Right ventricle myocardium superior (tissue), 1 donor: ENCODE data around the gene MS4A6E. TPM values are rescaled to one million over a fixed set of nuclear protein-coding genes. Genes with fewer than 3 reads are reported as not detected.
"Not testable (repeated sequence)": the region's sequence is repeated elsewhere in the genome, so short reads cannot be mapped to it uniquely, and the experiment has no call there.

ENCODE experiments used
- ATAC-seq: fragments of 200-7000 bp; cut with Tn5 transposase; one replicate; pipeline ENCODE4 v1.9.1; 2020; ENCODE audit warnings: mild to moderate bottlenecking; ENCODE audit not compliant: poor library complexity
- DNase-seq: peaks from one replicate; pipeline ENCODE4 v3.0.0-alpha.2; 2020
- intact Hi-C: fragments of 100-400 bp; cut with DNase I; formaldehyde crosslinking; loops from one replicate; pipeline ENCODE4 v1.11.2; 2022
- long read RNA-seq: library from polyadenylated mRNA; unstranded; transcript quantifications from one replicate; pipeline ENCODE4 v2.0.0, GENCODE V29; 2021
- total RNA-seq: library from RNA; stranded (reverse); fragmentation: NEBNext Ultra II Directional; extraction: Animal tissue kit (Norgen Biotek cat#: 25700); gene quantifications from one replicate; pipeline ENCODE4 v1.2.1, GENCODE V29; 2021
- donor health status: DM: no; HTN: yes; CAD: no; lungs with severe emphysema.

Gene MS4A6E, protein sequence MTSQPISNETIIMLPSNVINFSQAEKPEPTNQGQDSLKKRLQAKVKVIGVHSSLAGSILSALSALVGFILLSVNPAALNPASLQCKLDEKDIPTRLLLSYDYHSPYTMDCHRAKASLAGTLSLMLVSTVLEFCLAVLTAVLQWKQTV
- not detected for total RNA-seq
- long read RNA-seq: 0 reads

DNA sequence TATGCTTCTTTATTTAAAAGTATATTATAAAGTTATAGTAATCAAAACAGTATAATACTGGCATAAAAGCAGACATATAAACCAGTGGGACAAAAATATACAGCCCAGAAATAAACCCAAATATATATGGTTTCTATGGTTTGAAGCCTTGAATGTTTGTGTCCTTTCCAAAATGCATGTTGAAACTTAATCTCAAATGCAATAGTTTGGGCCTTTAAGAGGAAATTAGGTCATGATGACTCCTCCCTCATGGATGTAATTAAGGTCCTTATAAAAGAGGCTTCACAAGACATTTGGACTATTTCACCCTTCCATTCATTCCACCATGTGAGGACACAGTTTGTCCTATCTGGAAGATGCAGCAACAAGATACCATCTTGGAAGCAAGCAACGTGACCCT lies at the start of gene MS4A6E:
Gene MS4A6E (plus strand): TSS at position 301 of the 400 bp plus-strand sequence. CDS start 7,641 bp downstream, outside the sequence.
- DNase-seq: no peak
- no peak for ATAC-seq
- intact Hi-C loops: no loop called here

DNA sequence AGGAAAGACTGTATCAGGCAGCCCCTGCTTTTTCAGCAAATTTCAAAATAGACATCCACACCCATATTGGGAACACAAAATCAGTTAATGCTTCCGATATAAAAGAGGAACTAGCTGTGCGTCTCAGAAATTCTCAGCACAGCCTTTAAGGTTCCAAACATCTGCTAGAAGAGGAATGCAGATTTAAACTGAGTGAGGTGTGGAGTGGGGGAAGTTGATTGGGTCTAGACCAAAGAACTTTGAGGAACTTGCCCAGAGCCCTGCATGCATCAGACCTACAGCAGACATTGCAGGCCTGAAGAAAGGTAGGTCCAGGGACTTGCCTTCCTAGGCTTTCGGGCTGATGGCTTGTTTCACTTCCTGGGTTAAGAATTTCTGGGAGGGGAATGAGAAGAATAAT lies 46.6 kb upstream of the MS4A6E start, which contains the start of gene MS4A4A:
Gene MS4A4A (plus strand): TSS at position 255 of the 400 bp plus-strand sequence. CDS start 10 bp downstream, at position 265.
- DNase-seq (no peak), ATAC-seq (peak; percentile 85)
- intact Hi-C loops: no loop called here

DNA sequence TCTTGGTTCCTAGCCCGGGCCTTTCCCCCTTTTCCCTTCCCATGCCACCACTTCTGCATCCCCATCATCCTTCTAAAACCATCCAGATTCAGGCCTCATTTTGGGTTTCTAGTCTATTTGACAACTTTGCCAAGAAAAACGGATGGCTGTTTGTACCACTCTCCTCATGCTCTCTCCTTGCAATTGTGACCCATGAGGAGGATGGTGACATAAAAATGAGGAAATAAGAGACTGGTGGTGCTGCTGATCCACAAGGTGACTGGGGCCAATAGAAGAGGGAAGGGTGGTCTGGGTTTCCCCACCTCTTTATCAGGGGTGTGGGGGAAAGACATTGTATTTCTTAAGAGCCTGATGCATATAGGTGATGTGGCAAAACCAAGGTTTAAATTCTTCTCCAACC lies 45.6 kb upstream of the MS4A6E start:
- ATAC-seq: peak; percentile 54
- DNase-seq: no peak
- intact Hi-C loops: no loop called here

DNA sequence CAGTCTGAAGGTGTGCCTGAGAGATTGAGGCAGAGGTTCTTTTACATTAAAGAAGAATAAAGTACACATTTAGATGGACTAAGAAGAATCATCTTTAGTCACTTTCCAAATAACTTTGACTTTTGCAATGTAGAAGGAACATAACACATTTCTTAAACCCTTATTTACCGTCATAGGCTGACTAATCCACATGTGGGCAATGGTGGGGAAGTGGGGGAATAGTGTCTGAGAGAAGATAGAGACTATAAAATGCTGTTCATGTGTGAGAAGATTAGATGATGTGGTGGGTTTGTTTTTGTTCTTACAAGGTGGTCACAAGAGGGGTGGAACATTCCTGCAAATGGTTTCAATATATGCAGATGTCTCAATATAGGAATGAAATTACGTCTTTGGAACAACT lies 44.8 kb upstream of the MS4A6E start:
- ATAC-seq (no peak), DNase-seq (no peak)
- intact Hi-C loops: no loop called here

DNA sequence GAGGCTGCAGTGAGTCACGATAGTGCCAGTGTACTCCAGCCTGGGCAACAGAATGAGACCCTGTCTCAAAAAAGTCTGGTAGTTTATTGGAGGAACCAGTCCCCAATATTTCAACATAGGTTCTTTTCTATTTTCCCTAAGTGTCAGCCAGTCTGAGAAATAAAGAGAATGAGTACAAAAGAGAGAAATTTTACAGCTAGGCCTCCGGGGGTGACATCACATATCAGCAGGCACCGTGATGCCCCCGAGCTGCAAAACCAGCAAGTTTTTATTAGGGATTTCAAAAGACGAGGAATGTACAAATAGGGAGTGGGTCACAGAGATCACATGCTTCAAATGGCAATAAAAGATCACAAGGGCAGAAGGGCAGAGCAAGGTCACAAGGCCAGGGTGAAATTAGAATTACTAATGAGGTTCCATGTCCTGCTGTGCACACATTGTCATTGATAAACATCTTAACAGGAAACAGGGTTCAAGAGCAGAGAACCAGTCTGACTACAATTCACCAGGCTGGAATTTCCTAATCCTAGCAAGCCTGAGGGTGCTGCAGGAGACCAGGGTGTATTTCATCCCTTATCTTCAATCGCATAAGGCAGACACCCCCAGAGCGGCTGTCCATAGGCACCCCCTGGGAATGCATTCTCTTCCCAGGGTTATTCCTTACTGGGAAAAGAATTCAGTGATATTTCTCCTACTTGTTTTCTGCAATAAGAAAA lies 41.5 kb upstream of the MS4A6E start:
- DNase-seq, ATAC-seq, intact Hi-C loops: not testable (repeated sequence)

DNA sequence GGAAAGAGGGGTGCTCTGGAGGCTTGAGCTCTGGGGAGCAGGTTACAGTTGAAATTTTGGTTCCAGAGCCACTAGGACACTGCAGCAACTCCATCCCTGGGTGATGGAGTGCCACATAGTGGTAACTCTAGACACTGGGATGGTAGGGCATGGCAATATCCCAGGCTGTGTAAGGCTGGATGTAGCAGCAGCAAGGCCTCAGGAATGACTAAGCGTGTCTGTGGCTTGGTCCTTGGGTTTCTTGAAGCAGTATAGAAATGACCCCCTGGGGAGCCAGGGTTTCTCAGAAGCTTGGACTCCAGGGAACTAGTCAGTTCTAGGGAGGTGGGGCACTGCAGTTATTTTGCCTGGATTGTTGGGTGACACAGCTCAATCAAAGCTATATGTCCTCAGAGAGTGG lies 38.5 kb upstream of the MS4A6E start:
- intact Hi-C loops: no loop called here
- ATAC-seq: no peak
- DNase-seq: no peak

DNA sequence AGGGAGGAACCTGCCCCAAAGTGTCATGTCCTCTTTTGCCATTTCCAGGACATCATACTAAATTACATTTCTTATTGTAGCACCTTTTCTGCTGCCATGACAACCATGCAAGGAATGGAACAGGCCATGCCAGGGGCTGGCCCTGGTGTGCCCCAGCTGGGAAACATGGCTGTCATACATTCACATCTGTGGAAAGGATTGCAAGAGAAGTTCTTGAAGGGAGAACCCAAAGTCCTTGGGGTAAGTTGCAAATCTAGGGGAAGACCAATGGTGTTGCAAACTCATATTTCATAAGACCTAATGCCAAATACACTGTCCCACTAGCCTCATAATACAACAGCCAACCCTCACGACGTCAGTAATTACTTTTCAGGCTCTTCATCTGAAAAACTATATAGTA lies 34.9 kb upstream of the MS4A6E start:
- DNase-seq: no peak
- ATAC-seq: no peak
- intact Hi-C loops: no loop called here

DNA sequence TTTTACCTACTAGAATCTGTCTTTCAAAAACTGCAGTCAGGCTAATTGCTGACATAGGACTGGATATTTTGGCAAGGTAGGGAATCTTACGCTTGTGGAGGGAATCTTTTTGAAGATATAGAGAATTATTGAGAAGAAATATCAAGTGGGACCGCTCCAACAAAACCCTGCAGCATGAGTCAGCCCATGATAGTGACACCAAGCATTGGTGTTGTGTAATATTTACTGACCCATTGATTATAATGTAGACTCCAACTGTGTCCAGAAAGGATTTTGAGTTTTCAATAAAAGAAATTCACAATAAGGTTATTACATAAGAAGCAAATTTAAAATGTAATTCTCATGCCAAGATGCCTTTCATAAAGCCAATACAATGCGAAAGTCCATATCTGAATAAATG lies 25.9 kb upstream of the MS4A6E start:
- intact Hi-C loops: no loop called here
- ATAC-seq (no peak), DNase-seq (no peak)

DNA sequence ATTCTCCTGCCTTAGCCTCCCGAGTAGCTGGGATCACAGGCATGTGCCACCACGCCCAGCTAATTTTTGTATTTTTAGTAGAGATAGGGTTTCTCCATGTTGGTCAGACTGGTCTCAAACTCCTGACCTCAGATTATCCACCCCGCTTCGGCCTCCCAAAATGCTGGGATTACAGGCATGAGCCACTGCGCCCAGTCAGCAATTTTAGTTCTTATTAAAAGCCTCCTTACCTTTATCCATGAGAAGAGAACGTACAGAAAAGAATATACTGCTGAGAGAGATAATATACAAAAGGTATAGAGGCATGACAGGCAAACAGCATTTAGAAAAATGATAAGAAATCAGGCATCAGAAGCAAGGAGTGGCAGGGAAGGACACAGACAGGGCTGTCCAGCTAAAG lies 25.2 kb upstream of the MS4A6E start:
- DNase-seq, intact Hi-C loops, ATAC-seq: not testable (repeated sequence)

DNA sequence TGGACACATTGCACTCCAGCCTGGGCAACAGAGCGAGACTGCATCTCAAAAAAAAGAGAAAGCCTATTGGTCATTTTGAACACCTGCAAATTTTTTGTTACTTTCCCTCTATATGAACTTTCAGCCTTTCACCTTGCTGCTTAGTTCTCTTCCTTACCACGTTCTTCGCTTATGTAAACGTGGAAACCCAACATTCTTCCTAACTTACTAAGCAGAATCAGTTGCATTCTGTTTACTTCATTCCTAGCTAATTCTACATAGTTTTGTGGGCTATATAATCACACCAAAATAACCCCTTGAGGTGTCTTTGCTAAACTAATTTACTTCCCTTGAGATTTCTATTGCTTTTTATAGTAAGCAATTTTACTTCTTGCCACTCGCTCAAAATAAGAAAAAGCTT lies 23.4 kb upstream of the MS4A6E start:
- intact Hi-C loops: no loop called here
- DNase-seq: no peak
- no peak for ATAC-seq

DNA sequence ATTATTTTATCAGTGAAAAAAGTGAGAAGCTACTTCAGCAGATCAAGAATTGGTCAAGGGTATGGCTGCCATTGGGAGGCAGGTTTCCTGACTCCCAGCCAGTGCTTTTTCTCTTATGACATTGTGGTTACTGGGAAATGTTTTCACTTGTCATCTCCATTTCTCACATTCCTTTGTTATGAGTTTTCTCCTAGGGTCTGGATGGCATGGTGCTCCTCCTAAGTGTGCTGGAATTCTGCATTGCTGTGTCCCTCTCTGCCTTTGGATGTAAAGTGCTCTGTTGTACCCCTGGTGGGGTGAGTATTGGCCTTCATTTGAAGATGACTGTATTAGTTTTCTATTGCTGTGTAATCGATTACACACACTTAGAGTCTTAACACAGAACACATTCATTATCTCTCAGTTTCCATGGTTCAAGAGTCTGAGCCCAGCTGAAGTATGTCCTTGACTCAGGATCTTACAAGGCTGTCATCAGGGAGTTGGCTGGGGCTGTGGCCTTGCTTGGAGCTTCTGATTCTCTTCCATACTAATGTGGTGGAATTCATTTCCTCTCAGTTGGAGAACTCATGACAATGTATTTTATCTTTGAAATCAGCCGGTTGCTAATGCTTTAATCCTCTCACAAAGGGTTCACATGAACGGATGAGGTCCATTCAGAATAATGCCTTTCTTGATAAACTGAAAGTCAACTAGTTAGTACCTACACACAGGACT lies 21.0 kb upstream of the MS4A6E start:
- no peak for ATAC-seq
- DNase-seq: no peak
- intact Hi-C loops: no loop called here

DNA sequence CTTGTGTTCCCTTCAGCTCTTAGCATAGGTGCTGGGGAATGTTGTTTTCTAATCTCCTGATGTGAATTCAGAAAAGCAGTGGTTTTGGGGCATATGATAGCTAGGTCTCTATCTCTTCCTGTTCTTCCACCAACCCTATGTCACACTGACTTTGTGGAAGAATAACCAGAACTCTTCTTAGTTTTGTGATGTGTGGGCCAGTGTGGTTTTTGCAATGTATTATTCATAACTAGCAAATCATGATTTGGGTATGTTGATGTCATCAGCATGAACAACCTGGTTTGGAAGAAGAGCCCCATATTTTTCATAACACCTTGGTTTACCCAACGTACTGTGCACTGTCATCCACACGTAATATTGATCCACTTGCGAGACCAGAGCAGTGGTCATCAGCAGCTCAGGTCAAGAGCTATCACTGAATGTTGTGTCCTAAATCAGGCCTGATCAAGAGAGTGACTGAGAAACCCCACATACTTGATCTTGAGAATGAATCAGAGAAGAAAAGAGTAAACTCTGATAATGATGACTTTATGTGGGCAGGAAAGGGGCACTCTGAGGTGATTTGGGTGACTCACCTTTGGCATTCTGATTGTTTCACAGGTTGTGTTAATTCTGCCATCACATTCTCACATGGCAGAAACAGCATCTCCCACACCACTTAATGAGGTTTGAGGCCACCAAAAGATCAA lies 19.4 kb upstream of the MS4A6E start:
- intact Hi-C loops: no loop called here
- ATAC-seq (no peak), DNase-seq (no peak)

DNA sequence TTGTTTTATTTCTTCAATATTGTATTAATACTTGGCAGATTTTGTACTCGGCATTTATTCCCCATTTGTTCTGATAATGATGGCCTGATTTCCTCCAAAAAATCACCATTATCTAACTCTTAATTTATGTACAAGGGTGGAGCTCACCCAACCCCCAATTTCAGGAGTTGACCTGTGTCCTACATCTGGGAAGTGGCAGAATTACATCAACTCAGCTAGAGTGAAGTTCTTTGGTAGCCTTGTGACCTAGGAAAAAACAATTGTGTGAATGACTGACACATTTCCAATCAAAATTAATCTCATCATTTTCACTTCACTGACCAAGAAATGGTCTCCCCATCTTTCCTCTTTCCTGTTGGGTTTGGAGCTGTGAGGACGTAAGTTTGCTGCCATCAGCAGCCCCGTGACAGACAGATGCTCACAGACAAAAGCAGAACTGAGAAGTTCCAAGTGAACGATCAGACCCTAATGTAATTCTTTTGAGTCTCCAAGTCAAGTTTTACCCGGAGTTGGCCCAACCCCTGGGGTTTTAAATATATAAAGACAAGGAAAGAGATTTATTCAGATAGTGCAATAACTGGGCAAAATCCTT lies 16.6 kb upstream of the MS4A6E start:
- ATAC-seq: peak; percentile 68
- intact Hi-C loops: no loop called here
- peak; percentile 47 for DNase-seq

DNA sequence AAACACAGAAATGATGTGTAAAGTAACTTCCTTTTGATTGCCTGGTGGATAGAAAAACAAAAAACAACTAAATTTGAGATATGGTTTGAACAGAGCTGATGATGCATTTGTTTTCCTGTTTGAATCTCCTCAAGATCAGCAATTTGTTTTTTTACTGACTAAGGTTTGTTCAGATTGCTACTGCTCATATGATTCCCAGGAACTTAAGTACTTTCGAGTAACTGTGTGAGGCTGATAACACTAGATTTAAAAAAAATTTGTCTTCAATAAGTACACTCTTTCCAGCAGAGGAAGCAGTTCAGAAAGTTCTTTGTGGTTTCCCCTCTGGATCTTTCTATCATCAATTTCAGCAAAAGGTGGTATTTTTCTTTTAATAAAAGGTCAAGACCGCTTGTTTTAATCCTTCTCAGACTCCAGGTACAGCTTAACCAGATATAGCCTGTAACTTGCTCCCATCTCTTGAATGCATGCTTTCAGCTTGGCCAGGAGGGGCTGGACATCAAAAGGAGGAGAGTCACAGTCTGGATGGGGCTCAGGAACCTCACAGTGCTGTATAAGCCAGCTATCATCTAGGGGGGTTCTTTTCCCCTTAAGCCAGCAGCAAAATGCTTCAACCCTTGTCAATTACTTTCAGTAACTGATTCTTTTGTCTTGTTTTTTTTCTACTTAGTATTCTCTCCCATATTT lies 12.3 kb upstream of the MS4A6E start:
- no peak for DNase-seq
- intact Hi-C loops: no loop called here
- peak; percentile 27 for ATAC-seq

DNA sequence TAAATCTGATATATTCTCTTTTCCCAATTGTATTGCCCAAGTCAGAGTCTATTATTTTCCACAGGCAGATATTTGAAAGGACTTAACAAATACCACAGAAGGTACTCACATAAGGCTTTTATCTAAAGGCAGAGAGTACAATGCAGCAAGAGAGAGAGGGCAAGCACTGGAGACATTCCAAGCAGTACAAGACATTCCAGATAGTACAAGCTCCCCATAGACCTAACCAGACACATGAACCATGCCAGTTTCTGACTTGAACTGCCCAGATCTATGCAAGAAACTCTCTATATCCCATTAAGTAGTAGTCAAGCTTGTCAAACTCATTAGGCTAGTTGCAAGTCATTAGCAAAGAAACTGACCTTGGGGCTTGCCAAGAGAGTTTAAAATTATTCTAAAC lies 11.2 kb upstream of the MS4A6E start:
- DNase-seq (no peak), ATAC-seq (no peak)
- intact Hi-C loops: no loop called here

DNA sequence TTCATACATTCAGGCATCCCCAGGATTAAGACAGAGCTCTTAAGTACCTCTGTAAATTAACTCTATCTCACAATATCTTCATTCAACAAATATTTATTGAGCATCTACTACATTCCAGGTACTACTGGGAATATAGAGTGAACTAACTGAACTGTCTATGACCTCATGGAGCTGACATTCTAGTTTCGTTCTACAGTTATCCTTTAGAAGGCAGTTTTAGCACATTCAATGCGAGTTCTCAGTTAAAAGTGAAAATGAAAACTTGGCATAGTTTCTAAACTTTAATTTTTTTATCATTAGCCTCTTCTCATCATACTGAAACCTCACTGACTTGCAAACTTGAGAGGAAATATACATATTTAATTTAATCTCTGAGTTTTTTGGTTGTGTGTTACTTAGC lies 10.7 kb upstream of the MS4A6E start:
- DNase-seq (no peak), ATAC-seq (no peak)
- intact Hi-C loops: no loop called here

DNA sequence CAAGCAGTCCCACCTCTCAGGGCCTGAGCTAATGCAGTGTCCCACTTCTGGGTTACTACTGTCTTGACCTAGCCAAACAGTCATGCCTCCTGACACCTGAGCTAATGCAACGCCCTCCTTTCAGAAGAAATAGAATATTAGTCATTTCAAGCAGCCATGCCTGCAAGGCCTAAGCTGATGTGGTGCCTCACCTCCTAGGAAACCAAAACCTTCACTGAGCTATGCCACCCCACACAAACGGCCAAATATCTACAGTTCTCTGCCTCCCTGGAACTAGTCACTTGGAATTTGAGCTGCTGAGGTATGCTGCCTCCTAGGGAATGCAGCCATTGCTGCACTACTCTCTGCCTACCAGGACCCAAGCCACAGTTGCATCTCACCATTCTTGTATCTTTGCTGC lies 8.3 kb upstream of the MS4A6E start:
- no peak for ATAC-seq
- no peak for DNase-seq
- intact Hi-C loops: no loop called here

DNA sequence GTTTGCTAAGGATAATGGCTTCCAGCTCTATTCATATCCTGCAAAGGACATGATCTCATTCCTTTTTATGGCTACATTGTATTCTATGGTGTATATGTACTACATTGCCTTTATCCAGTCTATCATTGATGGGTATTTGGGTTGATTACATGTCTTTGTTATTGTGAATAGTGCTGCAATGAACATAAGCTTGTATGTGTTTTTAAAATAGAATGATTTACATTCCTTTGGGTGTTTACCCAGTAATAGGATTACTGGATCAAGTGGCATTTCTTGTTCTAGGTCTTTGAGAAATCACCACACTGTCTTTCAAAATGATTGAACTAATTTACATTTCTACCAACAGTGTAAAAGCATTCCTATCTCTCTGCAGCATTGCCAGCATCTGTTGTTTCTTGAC lies 6.0 kb upstream of the MS4A6E start:
- DNase-seq (no peak), ATAC-seq (no peak)
- intact Hi-C loops: no loop called here

DNA sequence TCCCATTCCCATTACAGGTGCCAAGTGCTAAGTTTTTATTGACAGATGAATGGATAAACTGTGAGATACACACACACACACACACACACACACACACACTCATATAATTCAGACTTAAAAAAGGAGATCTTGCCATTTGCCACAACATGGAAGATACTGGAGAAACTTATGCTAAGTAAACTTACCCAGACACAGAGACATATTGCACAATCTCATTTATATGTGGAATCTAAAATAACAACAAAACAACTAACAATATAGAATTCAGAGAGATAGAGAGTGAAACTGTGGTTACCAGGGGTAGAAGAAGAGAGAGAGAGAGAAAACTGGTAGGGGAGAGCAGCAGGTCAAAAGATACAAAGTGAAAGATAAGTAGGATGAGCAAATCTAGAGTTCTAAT lies 1.4 kb downstream of the MS4A6E start:
- DNase-seq (no peak), ATAC-seq (no peak)
- intact Hi-C loops: no loop called here
